WERI-Rb-1 (cell line): ENCODE measurements around the gene PDE6G.
"Not testable (repeated sequence)": the region's sequence is repeated elsewhere in the genome, so short reads cannot be mapped to it uniquely, and the experiment has no call there.

Experiments
- DNase-seq: peaks from one replicate; pipeline ENCODE4 v3.0.0-alpha.2; 2020
- H3K27ac ChIP-seq: fragments of 250-450 bp; sonication (Bioruptor Pico); 2 replicates; pipeline ENCODE4 v1.5.1; 2020; ENCODE audit warnings: mild to moderate bottlenecking, moderate library complexity
- H3K27me3 ChIP-seq: fragments of 250-450 bp; sonication (Bioruptor Pico); 2 replicates; pipeline ENCODE4 v1.5.1; 2021; ENCODE audit warnings: mild to moderate bottlenecking, low read depth, moderate library complexity; ENCODE audit not compliant: insufficient read depth, severe bottlenecking
- H3K36me3 ChIP-seq: fragments of 250-450 bp; sonication (Bioruptor Pico); 2 replicates; pipeline ENCODE4 v1.5.1; 2020; ENCODE audit warnings: mild to moderate bottlenecking, moderate library complexity
- H3K4me3 ChIP-seq: 2 replicates; pipeline ENCODE4 v1.5.1; 2011; ENCODE audit warnings: low read depth, mild to moderate bottlenecking, control low read depth, low read length
- H3K9me3 ChIP-seq: fragments of 250-450 bp; sonication (Bioruptor Pico); 2 replicates; pipeline ENCODE4 v1.5.1; 2021; ENCODE audit warnings: mild to moderate bottlenecking, moderate library complexity; ENCODE audit not compliant: severe bottlenecking
- CTCF ChIP-seq: IDR thresholded peaks from 2 replicates; pipeline ENCODE4 v1.5.1; 2011; ENCODE audit warnings: low read depth, mild to moderate bottlenecking, control low read depth, inconsistent platforms, low read length

The PDE6G gene

GRCh38 chr17:81631482-81631881 is 24.9 kb downstream of the PDE6G start:
- no peak for DNase-seq

GRCh38 chr17:81630274-81630673 is 26.1 kb downstream of the PDE6G start:
- no peak for DNase-seq
- no peak for TF ChIP-seq CTCF
- H3K36me3 ChIP-seq: peaks cover 93% of the 10 kb centered on the region

More at GRCh38 chr17:81631482-81631881, 24.9 kb downstream of the PDE6G start:
- Histone ChIP-seq H3K4me3 (no peak overlapping the region), H3K27ac (no peak overlapping the region), H3K27me3 (no peaks in the 10 kb centered on the region), H3K36me3 (peaks cover 86% of the 10 kb centered on the region), H3K9me3 (no peaks in the 10 kb centered on the region)
- no peak for TF ChIP-seq CTCF

DNA sequence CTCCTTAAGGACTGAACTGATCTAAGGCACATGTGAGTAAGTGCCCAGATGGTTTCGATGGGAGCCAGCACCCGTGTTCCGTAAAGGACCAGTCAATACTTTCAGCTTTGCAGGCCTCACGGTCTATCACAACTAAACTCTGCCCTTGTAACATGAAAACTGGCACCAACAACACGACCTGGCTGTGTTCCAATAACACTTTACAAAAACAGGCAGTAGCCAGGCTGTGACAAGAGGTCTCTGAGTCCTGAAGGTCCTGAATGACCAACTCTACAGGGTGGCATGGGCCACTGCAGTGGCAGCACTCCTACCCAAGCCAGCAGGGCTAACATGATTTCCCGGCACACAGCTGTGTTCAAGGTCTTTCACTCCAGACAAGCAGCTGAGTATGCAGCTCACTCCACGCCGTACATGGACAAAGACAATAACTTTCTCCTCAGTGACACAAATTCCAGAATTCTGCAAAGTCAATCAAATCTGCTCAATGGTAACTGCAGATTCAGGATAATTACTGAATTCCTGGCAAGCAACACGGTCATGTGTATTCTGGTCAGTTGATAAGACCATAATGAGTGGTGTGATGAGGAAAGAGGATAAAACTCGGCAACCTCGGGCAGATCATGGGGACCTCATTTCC is 34.7 kb downstream of the PDE6G start:
- Histone ChIP-seq H3K27ac (no peak overlapping the region), H3K4me3 (no peak overlapping the region), H3K9me3 (no peaks in the 10 kb centered on the region), H3K36me3 (peaks cover 94% of the 10 kb centered on the region), H3K27me3 (no peaks in the 10 kb centered on the region)
- no peak for DNase-seq
- no peak for TF ChIP-seq CTCF

More at GRCh38 chr17:81630274-81630673, 26.1 kb downstream of the PDE6G start:
- Histone ChIP-seq H3K27me3 (no peaks in the 10 kb centered on the region), H3K4me3 (no peak overlapping the region), H3K27ac (no peak overlapping the region), H3K9me3 (no peaks in the 10 kb centered on the region)

- not testable (repeated sequence) for H3K4me3 ChIP-seq, H3K27me3 ChIP-seq, DNase-seq, H3K9me3 ChIP-seq, H3K27ac ChIP-seq
- H3K36me3 ChIP-seq: peaks cover 90% of the 10 kb centered on the region
Observed at GRCh38 chr17:81618307-81618706, 38.0 kb downstream of the PDE6G start.

- DNase-seq: no peak
- no peak for TF ChIP-seq CTCF
- H3K9me3 ChIP-seq: no peaks in the 10 kb centered on the region
- H3K27me3 ChIP-seq: no peaks in the 10 kb centered on the region
- H3K4me3 ChIP-seq: no peak overlapping the region
- no peak overlapping the region for H3K27ac ChIP-seq
- H3K36me3 ChIP-seq: peaks cover 91% of the 10 kb centered on the region
Observed at GRCh38 chr17:81616877-81617276, 39.5 kb downstream of the PDE6G start.

DNA sequence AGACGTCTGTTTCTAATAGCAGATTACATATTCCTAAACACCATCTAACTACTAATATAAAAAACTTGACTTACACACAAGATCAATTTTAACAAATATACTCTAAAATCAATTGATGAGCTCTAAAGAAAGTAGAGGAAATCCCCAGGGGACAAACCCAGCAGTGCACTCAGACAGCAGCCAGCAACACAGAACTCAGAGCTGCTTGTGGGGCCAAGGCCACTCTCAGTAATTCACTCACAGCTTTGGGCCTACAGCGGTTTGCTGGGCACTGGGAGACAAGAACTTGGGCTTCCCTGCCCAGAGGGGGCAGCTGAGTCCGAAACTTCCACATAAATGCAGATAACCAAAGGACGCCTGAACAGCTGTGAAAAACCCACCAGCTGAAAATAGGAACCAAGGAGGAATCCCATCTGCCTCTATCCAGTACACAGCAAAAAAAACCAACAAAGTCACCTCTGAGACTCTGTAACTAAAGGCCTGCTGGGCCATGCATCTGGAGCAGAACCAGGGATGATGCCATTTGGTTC is 40.9 kb downstream of the PDE6G start:
- H3K36me3 ChIP-seq: peaks cover 87% of the 10 kb centered on the region
- no peak overlapping the region for H3K27ac ChIP-seq
- H3K9me3 ChIP-seq: no peaks in the 10 kb centered on the region
- no peak for TF ChIP-seq CTCF
- H3K4me3 ChIP-seq: no peak overlapping the region
- no peak for DNase-seq
- H3K27me3 ChIP-seq: no peaks in the 10 kb centered on the region
